ENCODE data around the gene PRKCZ. TPM values are rescaled to one million over a fixed set of nuclear protein-coding genes. Genes with fewer than 3 reads are reported as not detected.

Gene PRKCZ
- total RNA-seq, 1 donor from 2014 or later, result 32.6 TPM

- Mint-ChIP-seq H3K36me3 (ENCODE audit: low read depth, unreplicated experiment) (no peaks in the 10 kb centered on the region), H3K4me1 (ENCODE audit: low read depth, unreplicated experiment) (no peaks in the 10 kb centered on the region), H3K4me3 (ENCODE audit: unreplicated experiment) (no peak overlapping the region), H3K27ac (ENCODE audit: unreplicated experiment) (no peak overlapping the region), H3K9me3 (ENCODE audit: unreplicated experiment) (no peaks in the 10 kb centered on the region), H3K27me3 (ENCODE audit: low read depth, unreplicated experiment) (peaks cover 31% of the 10 kb centered on the region)
- TF ChIP-seq EZH2 (IDR thresholded peaks at IDR 0.05; ENCODE audit: insufficient read depth, low read length) (no peak), CTCF (IDR thresholded peaks at IDR 0.05; ENCODE audit: insufficient read depth, low read depth, low read length) (no peak)
- DNase-seq (ENCODE audit: low read depth), result no peak
- no peaks in the 10 kb centered on the region for H3K36me3 ChIP-seq (ENCODE audit: insufficient read depth, low read length)
- no peaks in the 10 kb centered on the region for H3K4me1 ChIP-seq (ENCODE audit: insufficient read depth, low read length)
- no peak overlapping the region for H3K9ac ChIP-seq (ENCODE audit: low read length)
- no peak overlapping the region for H3K4me3 ChIP-seq (ENCODE audit: insufficient read depth, low read depth, low read length)
- H3K9me3 ChIP-seq (ENCODE audit: insufficient read depth, low read depth, low read length), result no peaks in the 10 kb centered on the region
- no peaks in the 10 kb centered on the region for H3K79me2 ChIP-seq (ENCODE audit: insufficient read depth, low read length)
- H2AFZ ChIP-seq (ENCODE audit: low read depth, low read length), result no peak overlapping the region
- FAIRE-seq, result no peak
- H3K4me2 ChIP-seq (ENCODE audit: low read length), result no peak overlapping the region
- no peaks in the 10 kb centered on the region for H3K27me3 ChIP-seq (ENCODE audit: insufficient read depth, low read length)
- no peaks in the 10 kb centered on the region for H4K20me1 ChIP-seq (ENCODE audit: insufficient read depth, low read length)
- H3K27ac ChIP-seq (ENCODE audit: low read depth, low read length), result no peak overlapping the region
Observed at GRCh38 chr1:2027961-2028583, 22.1 kb upstream of the PRKCZ start.

GRCh38 chr1:2028870-2029560 lies 21.2 kb upstream of the PRKCZ start:
- Histone ChIP-seq H3K9ac (ENCODE audit: low read length) (no peak overlapping the region), H3K9me3 (ENCODE audit: insufficient read depth, low read depth, low read length) (no peaks in the 10 kb centered on the region), H3K4me3 (ENCODE audit: insufficient read depth, low read depth, low read length) (no peak overlapping the region), H3K79me2 (ENCODE audit: insufficient read depth, low read length) (no peaks in the 10 kb centered on the region), H3K36me3 (ENCODE audit: insufficient read depth, low read length) (no peaks in the 10 kb centered on the region), H3K27ac (ENCODE audit: low read depth, low read length) (no peak overlapping the region), H3K4me2 (ENCODE audit: low read length) (no peak overlapping the region), H3K4me1 (ENCODE audit: insufficient read depth, low read length) (no peaks in the 10 kb centered on the region), H3K27me3 (ENCODE audit: insufficient read depth, low read length) (no peaks in the 10 kb centered on the region), H2AFZ (ENCODE audit: low read depth, low read length) (no peak overlapping the region), H4K20me1 (ENCODE audit: insufficient read depth, low read length) (no peaks in the 10 kb centered on the region)
- Mint-ChIP-seq H3K9me3 (ENCODE audit: unreplicated experiment) (no peaks in the 10 kb centered on the region), H3K4me3 (ENCODE audit: unreplicated experiment) (no peak overlapping the region), H3K36me3 (ENCODE audit: low read depth, unreplicated experiment) (no peaks in the 10 kb centered on the region), H3K4me1 (ENCODE audit: low read depth, unreplicated experiment) (no peaks in the 10 kb centered on the region), H3K27ac (ENCODE audit: unreplicated experiment) (no peak overlapping the region), H3K27me3 (ENCODE audit: low read depth, unreplicated experiment) (peaks cover 29% of the 10 kb centered on the region)
- TF ChIP-seq EZH2 (IDR thresholded peaks at IDR 0.05; ENCODE audit: insufficient read depth, low read length), result no peak
- no peak for TF ChIP-seq CTCF (IDR thresholded peaks at IDR 0.05; ENCODE audit: insufficient read depth, low read depth, low read length)
- no peak for DNase-seq (ENCODE audit: low read depth)
- no peak for FAIRE-seq

- Histone ChIP-seq H3K4me1 (ENCODE audit: insufficient read depth, low read length) (no peaks in the 10 kb centered on the region), H3K4me2 (ENCODE audit: low read length) (no peak overlapping the region), H3K36me3 (ENCODE audit: insufficient read depth, low read length) (no peaks in the 10 kb centered on the region), H3K4me3 (ENCODE audit: insufficient read depth, low read depth, low read length) (no peak overlapping the region), H3K27me3 (ENCODE audit: insufficient read depth, low read length) (no peaks in the 10 kb centered on the region), H3K9ac (ENCODE audit: low read length) (no peak overlapping the region), H3K9me3 (ENCODE audit: insufficient read depth, low read depth, low read length) (no peaks in the 10 kb centered on the region), H4K20me1 (ENCODE audit: insufficient read depth, low read length) (no peaks in the 10 kb centered on the region), H3K27ac (ENCODE audit: low read depth, low read length) (no peak overlapping the region), H3K79me2 (ENCODE audit: insufficient read depth, low read length) (no peaks in the 10 kb centered on the region), H2AFZ (ENCODE audit: low read depth, low read length) (no peak overlapping the region)
- TF ChIP-seq EZH2 (IDR thresholded peaks at IDR 0.05; ENCODE audit: insufficient read depth, low read length), result no peak
- no peak for TF ChIP-seq CTCF (IDR thresholded peaks at IDR 0.05; ENCODE audit: insufficient read depth, low read depth, low read length)
- no peak for DNase-seq (ENCODE audit: low read depth)
- no peaks in the 10 kb centered on the region for H3K36me3 Mint-ChIP-seq (ENCODE audit: low read depth, unreplicated experiment)
- H3K4me3 Mint-ChIP-seq (ENCODE audit: unreplicated experiment), result no peak overlapping the region
- no peaks in the 10 kb centered on the region for H3K9me3 Mint-ChIP-seq (ENCODE audit: unreplicated experiment)
- H3K27me3 Mint-ChIP-seq (ENCODE audit: low read depth, unreplicated experiment), result peaks cover 31% of the 10 kb centered on the region
- no peaks in the 10 kb centered on the region for H3K4me1 Mint-ChIP-seq (ENCODE audit: low read depth, unreplicated experiment)
- no peak overlapping the region for H3K27ac Mint-ChIP-seq (ENCODE audit: unreplicated experiment)
- no peak for FAIRE-seq
Observed at GRCh38 chr1:2029561-2029960, 20.6 kb upstream of the PRKCZ start.

Measured in astrocyte (in vitro differentiated cells and primary cell).